Measurements from ENCODE around the gene UTP3. TPM values are rescaled to one million over a fixed set of nuclear protein-coding genes. Genes with fewer than 3 reads are reported as not detected.
"Not testable (repeated sequence)": the region's sequence is repeated elsewhere in the genome, so short reads cannot be mapped to it uniquely, and the experiment has no call there.

The UTP3 gene
- total and polyA plus RNA-seq, 7 experiments from 2014 or later = 11.3 to 44.9 (median 23.2) TPM

DNA sequence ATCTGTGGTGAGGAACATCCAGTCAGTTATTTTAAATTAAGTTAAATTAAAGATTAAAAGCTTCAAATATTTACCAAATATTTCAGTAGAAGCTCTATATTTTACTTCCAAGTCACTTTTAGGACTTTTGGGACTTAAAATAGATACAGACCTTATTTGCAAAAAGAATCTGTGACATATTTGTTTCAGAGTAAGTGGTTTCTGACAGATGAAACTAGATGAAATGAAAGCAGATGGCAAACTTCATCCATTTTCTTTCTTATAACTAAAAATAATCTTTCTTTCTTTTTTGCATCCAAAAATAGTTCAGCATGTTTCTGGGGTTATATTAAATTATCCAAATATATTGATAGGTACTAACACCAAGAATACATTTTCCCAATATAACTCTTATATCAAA, 6.6 kb upstream of the UTP3 start:
- Mint-ChIP-seq H3K27ac (no peak overlapping the region), H3K4me1 (peaks cover 1 to 19% (median 9%) of the 10 kb centered on the region in 7 donors), H3K36me3 (peaks cover 0 to 3% (median 0%) of the 10 kb centered on the region in 5 donors), H3K9me3 (peaks cover 0 to 3% (median 0%) of the 10 kb centered on the region in 11 donors), H3K4me3 (no peak overlapping the region), H3K27me3 (no peaks in the 10 kb centered on the region)
- H3K36me3 ChIP-seq (ENCODE audit: control insufficient read depth in 2 of 3, insufficient read depth in 3 of 3, low read length in 3 of 3) = no peaks in the 10 kb centered on the region
- DNase-seq (no peak), ATAC-seq (no peak)
- no peaks in the 10 kb centered on the region for H3K9me3 ChIP-seq (ENCODE audit: control insufficient read depth in 2 of 3, low read length in 3 of 3)
- H3K27ac ChIP-seq (ENCODE audit: low read depth, low read length) = no peak overlapping the region
- no peak overlapping the region for H3K4me3 ChIP-seq (ENCODE audit: low read length)
- intact Hi-C loops (cut with micrococcal nuclease) = no loop called here
- POLR2A ChIA-PET = interaction anchor here (0.9 to 1.5 kb wide), 2 partner anchors 11 to 22 kb away, joined by 3 to 5 read pairs; no protein-coding TSS in a partner anchor
- CTCF ChIA-PET = interaction anchor here (0.6 kb wide), 1 partner anchor 49 kb away, joined by 5 read pairs; no protein-coding TSS in a partner anchor
- H3K27me3 ChIP-seq (ENCODE audit: control insufficient read depth in 2 of 2, insufficient read depth in 2 of 2, low read length in 2 of 2) = no peaks in the 10 kb centered on the region
- no peaks in the 10 kb centered on the region for H3K4me1 ChIP-seq (ENCODE audit: control insufficient read depth in 2 of 2, insufficient read depth in 2 of 2, low read length in 2 of 2)

DNA sequence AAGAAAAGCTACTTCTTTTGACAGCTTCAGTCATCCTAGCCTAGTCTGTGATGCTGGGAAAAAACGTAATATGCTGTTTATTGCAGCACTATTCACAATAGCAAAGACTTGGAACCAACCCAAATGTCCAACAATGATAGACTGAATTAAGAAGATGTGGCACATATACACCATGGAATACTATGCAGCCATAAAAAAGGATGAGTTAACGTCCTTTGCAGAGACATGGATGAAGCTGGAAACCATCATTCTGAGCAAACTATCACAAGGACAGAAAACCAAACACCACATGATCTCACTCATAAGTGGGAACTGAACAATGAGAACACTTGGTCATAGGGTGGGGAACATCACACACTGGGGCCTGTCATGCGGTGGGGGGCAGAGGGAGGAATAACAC, 6.2 kb upstream of the UTP3 start:
- H3K36me3 Mint-ChIP-seq; H3K27me3 Mint-ChIP-seq; H3K9me3 Mint-ChIP-seq; H3K4me3 Mint-ChIP-seq; H3K4me3 ChIP-seq (ENCODE audit: low read length); H3K27ac ChIP-seq (ENCODE audit: low read depth, low read length); H3K9me3 ChIP-seq (ENCODE audit: control insufficient read depth in 2 of 3, low read length in 3 of 3); ATAC-seq; H3K4me1 ChIP-seq (ENCODE audit: control insufficient read depth in 2 of 2, insufficient read depth in 2 of 2, low read length in 2 of 2); DNase-seq; H3K27me3 ChIP-seq (ENCODE audit: control insufficient read depth in 2 of 2, insufficient read depth in 2 of 2, low read length in 2 of 2); H3K36me3 ChIP-seq (ENCODE audit: control insufficient read depth in 2 of 3, insufficient read depth in 3 of 3, low read length in 3 of 3); H3K27ac Mint-ChIP-seq; intact Hi-C loops (cut with micrococcal nuclease); CTCF ChIA-PET: not testable (repeated sequence)
- POLR2A ChIA-PET = interaction anchor here (1.5 kb wide), 1 partner anchor 22 kb away, joined by 5 read pairs; no protein-coding TSS in a partner anchor
- peaks cover 1 to 16% (median 7%) of the 10 kb centered on the region in 7 donors for H3K4me1 Mint-ChIP-seq

DNA sequence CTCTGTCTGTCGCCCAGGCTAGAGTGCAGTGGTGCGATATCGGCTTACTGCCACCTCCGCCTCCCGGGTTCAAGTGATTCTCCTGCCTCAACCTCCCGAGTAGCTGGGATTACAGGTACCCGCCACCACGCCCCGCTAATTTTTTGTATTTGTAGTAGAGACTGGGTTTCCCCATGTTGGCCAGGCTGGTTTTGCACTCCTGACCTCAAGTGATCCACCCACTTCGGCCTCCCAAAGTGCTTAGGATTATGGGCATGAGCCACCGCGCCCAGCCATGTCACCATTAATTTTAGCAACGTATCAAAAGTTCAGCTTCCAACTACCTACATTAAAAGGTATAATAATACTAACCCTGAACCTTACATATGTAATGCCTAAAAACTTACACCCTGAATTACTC, 940 bp upstream of the UTP3 start:
- H3K9me3 ChIP-seq (ENCODE audit: control insufficient read depth in 2 of 3, low read length in 3 of 3) = no peaks in the 10 kb centered on the region
- intact Hi-C loops (cut with micrococcal nuclease) = loop anchor here in 1 of 2 donors (5.0 kb wide), 1 partner anchor 925 kb away; the partner anchor contains the start of gene SULT1B1
- H3K36me3 ChIP-seq (ENCODE audit: control insufficient read depth in 2 of 3, insufficient read depth in 3 of 3, low read length in 3 of 3) = peaks cover 0 to 4% (median 0%) of the 10 kb centered on the region in 3 experiments
- POLR2A ChIA-PET = interaction anchor here (0.8 to 5.3 kb wide), 10 partner anchors 10 to 306 kb away, joined by 3 to 174 read pairs (median 8); partner anchors contain the start of genes DCK, GRSF1 and RUFY3
- H3K4me3 Mint-ChIP-seq = peak overlapping the region; percentile 93 to 99 (median 98)
- H3K4me3 ChIP-seq (ENCODE audit: low read length) = peak overlapping the region; percentile 69
- DNase-seq = peak in 2 of 9 donors; percentile 9 to 15
- no peak for ATAC-seq
- peaks cover 7 to 13% of the 10 kb centered on the region in 2 donors for H3K4me1 ChIP-seq (ENCODE audit: control insufficient read depth in 2 of 2, insufficient read depth in 2 of 2, low read length in 2 of 2)
- H3K27ac Mint-ChIP-seq = peak overlapping the region; percentile 93 to 100 (median 99)
- H3K27me3 Mint-ChIP-seq = no peaks in the 10 kb centered on the region
- peaks cover 12 to 48% (median 46%) of the 10 kb centered on the region in 7 donors for H3K4me1 Mint-ChIP-seq
- H3K9me3 Mint-ChIP-seq = peaks cover 0 to 30% (median 5%) of the 10 kb centered on the region in 11 donors
- no peaks in the 10 kb centered on the region for H3K27me3 ChIP-seq (ENCODE audit: control insufficient read depth in 2 of 2, insufficient read depth in 2 of 2, low read length in 2 of 2)
- peaks cover 4 to 29% (median 21%) of the 10 kb centered on the region in 5 donors for H3K36me3 Mint-ChIP-seq
- peak overlapping the region; percentile 94 for H3K27ac ChIP-seq (ENCODE audit: low read depth, low read length)
- CTCF ChIA-PET = interaction anchor here (1.4 to 3.6 kb wide), 3 partner anchors 17 to 48 kb away, joined by 3 to 29 read pairs (median 4); no protein-coding TSS in a partner anchor

DNA sequence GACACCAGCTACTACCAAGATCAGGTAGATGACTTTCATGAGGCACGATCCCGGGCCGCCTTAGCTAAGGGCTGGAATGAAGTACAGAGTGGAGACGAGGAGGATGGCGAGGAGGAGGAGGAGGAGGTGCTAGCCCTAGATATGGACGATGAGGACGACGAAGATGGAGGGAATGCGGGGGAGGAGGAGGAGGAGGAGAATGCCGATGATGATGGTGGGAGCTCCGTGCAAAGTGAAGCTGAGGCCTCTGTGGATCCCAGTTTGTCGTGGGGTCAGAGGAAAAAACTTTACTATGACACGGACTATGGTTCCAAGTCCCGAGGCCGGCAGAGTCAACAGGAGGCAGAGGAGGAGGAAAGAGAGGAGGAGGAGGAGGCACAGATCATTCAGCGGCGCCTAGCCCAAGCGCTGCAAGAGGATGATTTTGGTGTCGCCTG, 481 bp downstream of the UTP3 start:
- peaks cover 12 to 48% (median 46%) of the 10 kb centered on the region in 7 donors for H3K4me1 Mint-ChIP-seq
- H3K9me3 Mint-ChIP-seq = peaks cover 0 to 30% (median 5%) of the 10 kb centered on the region in 11 donors
- peak overlapping the region; percentile 93 to 99 (median 98) for H3K4me3 Mint-ChIP-seq
- no peaks in the 10 kb centered on the region for H3K27me3 ChIP-seq (ENCODE audit: control insufficient read depth in 2 of 2, insufficient read depth in 2 of 2, low read length in 2 of 2)
- ChIA-PET CTCF (interaction anchor here (0.8 to 3.6 kb wide), 6 partner anchors 13 to 213 kb away, joined by 3 to 29 read pairs (median 4); partner anchors contain the start of gene MOB1B), POLR2A (interaction anchor here (0.6 to 5.3 kb wide), 14 partner anchors 11 to 928 kb away, joined by 3 to 174 read pairs (median 5); partner anchors contain the start of genes GRSF1, MOB1B, RUFY3 and SULT1B1)
- peak in 2 of 9 donors; percentile 11 to 12 for DNase-seq
- intact Hi-C loops (cut with micrococcal nuclease) = loop anchor here (1.0 to 5.0 kb wide), 11 partner anchors 15 to 927 kb away; partner anchors contain the start of genes DCK (in 2 of the 2), GRSF1 (in 2 of the 2), MOB1B (in 2 of the 2) and SULT1B1 (in 1 of the 2)
- no peaks in the 10 kb centered on the region for H3K9me3 ChIP-seq (ENCODE audit: control insufficient read depth in 2 of 3, low read length in 3 of 3)
- peak overlapping the region; percentile 69 for H3K4me3 ChIP-seq (ENCODE audit: low read length)
- no peaks in the 10 kb centered on the region for H3K27me3 Mint-ChIP-seq
- peaks cover 7 to 13% of the 10 kb centered on the region in 2 donors for H3K4me1 ChIP-seq (ENCODE audit: control insufficient read depth in 2 of 2, insufficient read depth in 2 of 2, low read length in 2 of 2)
- H3K27ac ChIP-seq (ENCODE audit: low read depth, low read length) = peak overlapping the region; percentile 94
- peaks cover 0 to 4% (median 0%) of the 10 kb centered on the region in 3 experiments for H3K36me3 ChIP-seq (ENCODE audit: control insufficient read depth in 2 of 3, insufficient read depth in 3 of 3, low read length in 3 of 3)
- H3K36me3 Mint-ChIP-seq = peaks cover 4 to 29% (median 21%) of the 10 kb centered on the region in 5 donors
- peak; percentile 2 for ATAC-seq
- peak overlapping the region; percentile 93 to 100 (median 99) for H3K27ac Mint-ChIP-seq

DNA sequence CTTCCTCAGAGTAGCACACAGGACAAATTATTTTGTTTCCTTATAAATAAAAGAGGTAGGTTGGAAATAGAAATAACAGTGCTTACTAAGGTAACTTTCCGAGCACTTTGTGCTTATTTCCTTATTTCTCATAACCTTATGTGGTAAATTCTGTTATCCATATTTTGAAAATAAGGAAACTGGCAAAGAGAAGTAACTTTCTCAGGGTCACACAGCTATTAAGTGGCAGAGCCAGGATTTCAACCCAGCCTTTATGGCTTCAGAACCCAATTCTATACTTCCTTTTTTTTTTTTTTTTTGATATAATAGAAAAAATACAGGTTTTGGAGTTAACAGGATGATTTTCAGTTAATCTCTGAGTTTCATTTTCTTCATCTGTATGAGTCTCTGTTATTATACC, 3.3 kb downstream of the UTP3 start:
- H3K36me3 ChIP-seq (ENCODE audit: control insufficient read depth in 2 of 3, insufficient read depth in 3 of 3, low read length in 3 of 3) = peaks cover 0 to 4% (median 0%) of the 10 kb centered on the region in 3 experiments
- Mint-ChIP-seq H3K36me3 (peaks cover 4 to 29% (median 21%) of the 10 kb centered on the region in 5 donors), H3K27me3 (no peaks in the 10 kb centered on the region), H3K4me1 (peaks cover 12 to 47% (median 45%) of the 10 kb centered on the region in 7 donors), H3K27ac (peak overlapping the region in 2 of 9 donors; percentile 50 to 69), H3K4me3 (peak overlapping the region in 3 of 10 donors; percentile 40 to 49 (median 41)), H3K9me3 (peaks cover 0 to 30% (median 5%) of the 10 kb centered on the region in 11 donors)
- no peak for DNase-seq
- H3K4me1 ChIP-seq (ENCODE audit: control insufficient read depth in 2 of 2, insufficient read depth in 2 of 2, low read length in 2 of 2) = peaks cover 7 to 13% of the 10 kb centered on the region in 2 donors
- no peak overlapping the region for H3K4me3 ChIP-seq (ENCODE audit: low read length)
- no peak for ATAC-seq
- ChIA-PET POLR2A (interaction anchor here (4.9 to 5.3 kb wide), 2 partner anchors 10 to 44 kb away, joined by 56 to 174 read pairs; no protein-coding TSS in a partner anchor), CTCF (interaction anchor here (0.6 to 1.9 kb wide), 5 partner anchors 9 to 210 kb away, joined by 3 to 7 read pairs (median 3); no protein-coding TSS in a partner anchor)
- no peaks in the 10 kb centered on the region for H3K9me3 ChIP-seq (ENCODE audit: control insufficient read depth in 2 of 3, low read length in 3 of 3)
- intact Hi-C loops (cut with micrococcal nuclease) = no loop called here
- no peaks in the 10 kb centered on the region for H3K27me3 ChIP-seq (ENCODE audit: control insufficient read depth in 2 of 2, insufficient read depth in 2 of 2, low read length in 2 of 2)
- no peak overlapping the region for H3K27ac ChIP-seq (ENCODE audit: low read depth, low read length)

DNA sequence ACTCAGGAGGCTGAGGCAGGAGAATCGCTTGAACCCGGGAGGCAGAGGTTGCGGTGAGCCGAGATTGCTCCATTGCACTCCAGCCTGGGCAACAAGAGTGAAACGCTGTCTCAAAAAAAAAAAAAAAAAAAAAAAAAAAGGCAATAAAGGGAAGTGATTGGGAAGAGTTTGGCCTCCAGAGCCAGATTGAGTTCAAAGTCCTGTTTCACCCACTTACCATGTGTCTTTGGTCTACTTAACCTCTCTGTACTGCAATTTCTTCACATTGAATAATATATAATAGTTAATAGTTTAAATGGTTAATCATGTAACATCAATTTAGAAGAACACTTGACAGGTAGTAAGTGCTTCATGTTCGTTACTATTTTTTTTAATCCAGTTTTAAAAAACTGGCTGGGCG, 6.3 kb downstream of the UTP3 start:
- intact Hi-C loops (cut with micrococcal nuclease); H3K4me3 ChIP-seq (ENCODE audit: low read length); H3K4me3 Mint-ChIP-seq; H3K9me3 ChIP-seq (ENCODE audit: control insufficient read depth in 2 of 3, low read length in 3 of 3); H3K4me1 ChIP-seq (ENCODE audit: control insufficient read depth in 2 of 2, insufficient read depth in 2 of 2, low read length in 2 of 2); CTCF ChIA-PET; POLR2A ChIA-PET; ATAC-seq; DNase-seq; H3K27ac ChIP-seq (ENCODE audit: low read depth, low read length); H3K27ac Mint-ChIP-seq; H3K27me3 ChIP-seq (ENCODE audit: control insufficient read depth in 2 of 2, insufficient read depth in 2 of 2, low read length in 2 of 2); H3K27me3 Mint-ChIP-seq; H3K36me3 ChIP-seq (ENCODE audit: control insufficient read depth in 2 of 3, insufficient read depth in 3 of 3, low read length in 3 of 3): not testable (repeated sequence)
- H3K36me3 Mint-ChIP-seq = peaks cover 3 to 19% (median 11%) of the 10 kb centered on the region in 5 donors
- H3K4me1 Mint-ChIP-seq = peaks cover 3 to 24% (median 22%) of the 10 kb centered on the region in 7 donors
- peaks cover 0 to 13% (median 4%) of the 10 kb centered on the region in 11 donors for H3K9me3 Mint-ChIP-seq

All from naive thymus-derived CD4-positive, alpha-beta T cell (primary cell).